Activated CD8-positive, alpha-beta memory T cell treated with anti-CD3 and anti-CD28 coated beads for 1 hour (primary cell): ENCODE results near the gene S100A11.

Source experiments
- DNase-seq, 2 donors: peaks; one replicate each; pipeline ENCODE4 v3.0.0-alpha.2; 2020; ENCODE audit warnings: low read depth in 1 of 2; ENCODE audit errors: extremely low read depth in 1 of 2

Gene S100A11

GRCh38 chr1:151986501-151987190 is 50.2 kb downstream of the S100A11 start:
- no peak for DNase-seq

GRCh38 chr1:151985768-151986167 is 51.0 kb downstream of the S100A11 start:
- DNase-seq, result no peak

DNA sequence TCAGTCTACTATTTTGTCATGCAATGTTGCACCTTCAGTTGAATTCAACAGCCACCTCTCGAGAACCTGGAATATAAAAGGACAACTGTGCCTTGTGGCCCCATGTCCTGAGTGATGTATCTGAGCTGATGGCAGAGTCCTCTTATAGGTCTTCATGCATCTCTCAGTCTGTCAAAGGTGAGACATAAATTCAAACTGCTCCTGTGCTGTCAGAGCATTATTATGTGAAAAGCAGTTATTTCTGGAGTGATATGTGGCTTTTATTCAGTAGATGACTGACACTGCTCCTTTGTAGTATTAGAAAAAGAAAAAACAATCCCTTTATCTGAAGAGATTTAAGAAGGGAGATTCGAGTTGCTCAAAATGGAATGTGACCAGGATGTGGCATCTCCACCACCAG is 51.5 kb downstream of the S100A11 start:
- no peak for DNase-seq

GRCh38 chr1:151984313-151984956 is 52.4 kb downstream of the S100A11 start:
- DNase-seq, result no peak
